Endothelial cell of umbilical vein (primary cell): Measurements from ENCODE around the gene ACOT7. TPM values are rescaled to one million over a fixed set of nuclear protein-coding genes. Genes with fewer than 3 reads are reported as not detected.

ENCODE experiments used
- BruUV-seq: library from RNA; stranded (reverse); fragments of 400-500 nt; replicated peaks from 2 replicates; lab custom pipeline; 2021; lab: Mats Ljungman, UMichigan
- CTCF ChIA-PET: fragments of 300-600, 350-600 bp; sonication (Branson Sonifier 250); formaldehyde crosslinking; loops from one replicate; lab custom pipeline; 2021; ENCODE audit warnings: antibody characterized with exemption, inconsistent platforms; lab: Charles Lee
- POLR2A ChIA-PET: fragments of 300-600, 350-600 bp; sonication (Branson Sonifier 250); formaldehyde crosslinking; loops from one replicate; lab custom pipeline; 2021; ENCODE audit warnings: antibody characterized with exemption, inconsistent platforms; lab: Charles Lee
- DNase-seq: peaks from one replicate; pipeline ENCODE4 v3.0.0-alpha.2; 2011; ENCODE audit warnings: low read depth, low spot score
- FAIRE-seq: peaks from 2 replicates; lab custom pipeline; 2011; peaks lifted over from hg19 to GRCh38; lab: Jason Lieb, UNC
- H2AFZ ChIP-seq: 2 replicates; pipeline ENCODE4 v1.6.0; 2012; ENCODE audit warnings: low read depth, low read length, control low read depth, inconsistent platforms
- H3K27ac ChIP-seq: 2 replicates; pipeline ENCODE4 v1.5.1; 2011; ENCODE audit warnings: low read depth, mild to moderate bottlenecking, control low read depth, low read length, moderate library complexity; ENCODE audit not compliant: insufficient read depth
- H3K27me3 ChIP-seq, 2 experiments: 2 replicates each; pipeline versions ENCODE4 v1.6.0 to v1.6.1; 2011; ENCODE audit warnings: low read length in 2 of 2, mixed read lengths in 1 of 2; ENCODE audit not compliant: control insufficient read depth in 2 of 2, insufficient read depth in 2 of 2
- H3K36me3 ChIP-seq, 2 experiments: 2 replicates in 1 of 2; 3 replicates in 1 of 2; pipeline ENCODE4 v1.5.1; 2011; ENCODE audit warnings: low read length in 2 of 2, mild to moderate bottlenecking in 1 of 2, moderate library complexity in 1 of 2; ENCODE audit not compliant: control insufficient read depth in 2 of 2, insufficient read depth in 2 of 2; ENCODE audit errors: extremely low read depth in 1 of 2
- H3K4me1 ChIP-seq: 3 replicates; pipeline ENCODE4 v1.5.1; 2011; ENCODE audit warnings: mild to moderate bottlenecking, low read length; ENCODE audit not compliant: control insufficient read depth, insufficient read depth; ENCODE audit errors: extremely low read depth
- H3K4me2 ChIP-seq: 2 replicates; pipeline ENCODE4 v1.6.1; 2011; ENCODE audit warnings: low read length, control low read depth, mixed read lengths; ENCODE audit not compliant: insufficient read depth
- H3K4me3 ChIP-seq, 3 experiments: fragments of 200-600 bp in 1 of 3; sonication (generic), shearing (Covaris generic) in 1 of 3; replicated peaks in 1 of 3; 2 replicates each; pipeline ENCODE4 v1.5.1; 2011 to 2016; ENCODE audit warnings: control low read depth in 3 of 3, low read length in 3 of 3, mild to moderate bottlenecking in 2 of 3, inconsistent platforms in 1 of 3, low read depth in 1 of 3, moderate library complexity in 1 of 3; ENCODE audit not compliant: insufficient read depth in 1 of 3
- H3K79me2 ChIP-seq: 2 replicates; pipeline ENCODE4 v1.6.0; 2012; ENCODE audit warnings: low read length, inconsistent platforms; ENCODE audit not compliant: control insufficient read depth, insufficient read depth
- H3K9ac ChIP-seq: replicated peaks from 2 replicates; pipeline ENCODE3; 2011; ENCODE audit warnings: low read length, control low read depth; ENCODE audit not compliant: insufficient read depth; ENCODE audit errors: extremely low read depth
- H3K9me1 ChIP-seq: replicated peaks from 3 replicates; pipeline ENCODE4 v1.6.0; 2011; ENCODE audit warnings: mild to moderate bottlenecking, low read length; ENCODE audit not compliant: control insufficient read depth, insufficient read depth; ENCODE audit errors: extremely low read depth
- H3K9me3 ChIP-seq: replicated peaks from 2 replicates; pipeline ENCODE4 v1.5.1; 2012; ENCODE audit warnings: low read length, inconsistent platforms; ENCODE audit not compliant: control insufficient read depth, insufficient read depth
- H4K20me1 ChIP-seq: replicated peaks from 2 replicates; pipeline ENCODE3; 2011; ENCODE audit warnings: mild to moderate bottlenecking, low read length; ENCODE audit not compliant: control insufficient read depth, insufficient read depth; ENCODE audit errors: extremely low read depth
- FOS ChIP-seq: IDR thresholded peaks from 2 replicates; pipeline ENCODE4 v1.6.1; 2011; ENCODE audit warnings: mild to moderate bottlenecking, low read length, moderate library complexity, borderline replicate concordance; ENCODE audit not compliant: insufficient read depth
- POLR2AphosphoS5 ChIP-seq: IDR thresholded peaks from 2 replicates; pipeline ENCODE4 v1.6.1; 2012; ENCODE audit warnings: low read depth, mild to moderate bottlenecking, control low read depth, low read length, moderate library complexity; ENCODE audit not compliant: insufficient read depth
- dilution Hi-C: fragments of 300-500 bp; cut with MboI; formaldehyde crosslinking; loops from one replicate; pipeline ENCODE4 v1.15.0; 2019; ENCODE audit warnings: low sequenced_read_pairs; ENCODE audit not compliant: extremely low pct_ligation_motif_present
- intact Hi-C: fragments of 100-400 bp; cut with micrococcal nuclease; formaldehyde crosslinking; loops from one replicate; pipeline ENCODE4 v1.10.0; 2022
- polyA plus RNA-seq, 4 experiments: library from polyadenylated mRNA; depleted of rRNA in 3 of 4; stranded (reverse) in 3 of 4; unstranded in 1 of 4; fragments of >200 nt; gene quantifications; 2 replicates each; pipeline versions ENCODE4 v1.2.1 to v1.2.3, GENCODE V29; 2011 to 2012; ENCODE audit warnings: missing spikeins in 1 of 4
- total RNA-seq: library from RNA; stranded (reverse); gene quantifications from 2 replicates; pipeline ENCODE4 v1.2.3, GENCODE V29; 2021

ACOT7 gene
- total and polyA plus RNA-seq, 2 donors (not counting 3 experiments of a cell fraction or from before 2014, with no cell fraction given) = 69.4 to 105 TPM

GRCh38 chr1:6386371-6386949, 7.1 kb downstream of the ACOT7 start:
- dilution Hi-C loops (no loop called here), intact Hi-C loops (no loop called here)
- FAIRE-seq = peak; percentile 77
- H3K4me1 ChIP-seq = peaks cover 12% of the 10 kb centered on the region
- no peaks in the 10 kb centered on the region for H3K27me3 ChIP-seq
- peak; percentile 27 for TF ChIP-seq FOS
- no peak for TF ChIP-seq POLR2AphosphoS5
- H3K4me2 ChIP-seq = no peak overlapping the region
- POLR2A ChIA-PET = no interaction called here
- no peak for DNase-seq
- CTCF ChIA-PET = interaction anchor here (0.8 to 5.9 kb wide), 10 partner anchors 10 to 142 kb away, joined by 3 to 27 read pairs (median 3); no protein-coding TSS in a partner anchor
- H4K20me1 ChIP-seq = no peaks in the 10 kb centered on the region
- no peaks in the 10 kb centered on the region for H3K36me3 ChIP-seq
- no peak overlapping the region for H3K4me3 ChIP-seq
- no peaks in the 10 kb centered on the region for H3K9me1 ChIP-seq
- no TSS peak for BruUV-seq
- H2AFZ ChIP-seq = no peak overlapping the region
- peaks cover 22% of the 10 kb centered on the region for H3K79me2 ChIP-seq
- H3K9ac ChIP-seq = no peak overlapping the region
- H3K27ac ChIP-seq = peak overlapping the region; percentile 62
- no peaks in the 10 kb centered on the region for H3K9me3 ChIP-seq

- POLR2A ChIA-PET = no interaction called here
Measured at GRCh38 chr1:6385488-6386191, 7.9 kb downstream of the ACOT7 start.

More at GRCh38 chr1:6385488-6386191, 7.9 kb downstream of the ACOT7 start:
- H3K9me3 ChIP-seq = no peaks in the 10 kb centered on the region
- dilution Hi-C loops = no loop called here
- H3K4me1 ChIP-seq = peaks cover 12% of the 10 kb centered on the region
- H3K27ac ChIP-seq = peak overlapping the region; percentile 62
- peaks cover 16% of the 10 kb centered on the region for H3K79me2 ChIP-seq
- no TSS peak for BruUV-seq
- H3K4me3 ChIP-seq = no peak overlapping the region
- FAIRE-seq (peak; percentile 68), DNase-seq (peak; percentile 48)
- TF ChIP-seq POLR2AphosphoS5 (peak; percentile 14), FOS (no peak)
- peak overlapping the region; percentile 49 for H2AFZ ChIP-seq
- H3K36me3 ChIP-seq = no peaks in the 10 kb centered on the region
- no peaks in the 10 kb centered on the region for H4K20me1 ChIP-seq
- intact Hi-C loops = loop anchor here (1.0 kb wide), 1 partner anchor 8 kb away; the partner anchor contains the start of gene ACOT7
- H3K27me3 ChIP-seq = no peaks in the 10 kb centered on the region
- H3K9me1 ChIP-seq = no peaks in the 10 kb centered on the region
- peak overlapping the region; percentile 23 for H3K4me2 ChIP-seq
- H3K9ac ChIP-seq = peak overlapping the region; percentile 19
- CTCF ChIA-PET = interaction anchor here (1.0 to 5.9 kb wide), 15 partner anchors 11 to 138 kb away, joined by 3 to 27 read pairs (median 4); no protein-coding TSS in a partner anchor
